Keratinocyte (primary cell): ENCODE measurements around the gene SMAD3. TPM values are rescaled to one million over a fixed set of nuclear protein-coding genes. Genes with fewer than 3 reads are reported as not detected.

Source experiments
- DNase-seq: peaks from one replicate; pipeline ENCODE4 v3.0.0-alpha.2; 2011; ENCODE audit warnings: low read depth, missing footprints, low spot score
- FAIRE-seq: peaks from 2 replicates; lab custom pipeline; 2011; peaks lifted over from hg19 to GRCh38; lab: Jason Lieb, UNC
- H2AFZ ChIP-seq: 2 replicates; pipeline ENCODE4 v1.6.0; 2012; ENCODE audit warnings: low read length, control low read depth, inconsistent platforms; ENCODE audit not compliant: control insufficient read depth
- H3K27ac ChIP-seq: 2 replicates; pipeline ENCODE4 v1.5.1; 2011; ENCODE audit warnings: low read length; ENCODE audit not compliant: control insufficient read depth, insufficient read depth
- H3K27me3 ChIP-seq: 3 replicates; pipeline ENCODE4 v1.6.0; 2011; ENCODE audit warnings: low read length; ENCODE audit not compliant: control insufficient read depth, insufficient read depth; ENCODE audit errors: extremely low read depth
- H3K36me3 ChIP-seq, 2 experiments: 2 replicates in 1 of 2; 3 replicates in 1 of 2; pipeline ENCODE4 v1.5.1; 2011; ENCODE audit warnings: low read length in 2 of 2, mild to moderate bottlenecking in 1 of 2; ENCODE audit not compliant: control insufficient read depth in 2 of 2, insufficient read depth in 2 of 2; ENCODE audit errors: extremely low read depth in 1 of 2
- H3K4me1 ChIP-seq: 3 replicates; pipeline ENCODE4 v1.5.1; 2011; ENCODE audit warnings: low read length; ENCODE audit not compliant: control insufficient read depth, insufficient read depth; ENCODE audit errors: extremely low read depth
- H3K4me2 ChIP-seq: 3 replicates; pipeline ENCODE4 v1.6.0; 2011; ENCODE audit warnings: low read depth, low read length; ENCODE audit not compliant: control insufficient read depth, insufficient read depth; ENCODE audit errors: extremely low read depth
- H3K4me3 ChIP-seq, 3 experiments: fragments of 200-600 bp in 1 of 3; sonication (generic) in 1 of 3; 2 replicates in 2 of 3; 3 replicates in 1 of 3; pipeline ENCODE4 v1.5.1; 2011 to 2016; ENCODE audit warnings: low read length in 3 of 3, mild to moderate bottlenecking in 3 of 3, control low read depth in 2 of 3, inconsistent platforms in 1 of 3, low read depth in 1 of 3, mixed read lengths in 1 of 3, mixed run types in 1 of 3, moderate library complexity in 1 of 3; ENCODE audit not compliant: control insufficient read depth in 2 of 3, insufficient read depth in 2 of 3; ENCODE audit errors: extremely low read depth in 1 of 3
- H3K79me2 ChIP-seq: 2 replicates; pipeline ENCODE4 v1.6.0; 2012; ENCODE audit warnings: low read length; ENCODE audit not compliant: control insufficient read depth, insufficient read depth
- H3K9ac ChIP-seq: 3 replicates; pipeline ENCODE4 v1.6.0; 2011; ENCODE audit warnings: low read length; ENCODE audit not compliant: control insufficient read depth, insufficient read depth; ENCODE audit errors: extremely low read depth
- H3K9me1 ChIP-seq: 3 replicates; pipeline ENCODE4 v1.6.0; 2011; ENCODE audit warnings: low read length; ENCODE audit not compliant: control insufficient read depth, insufficient read depth; ENCODE audit errors: extremely low read depth
- H3K9me3 ChIP-seq: 2 replicates; pipeline ENCODE4 v1.5.1; 2012; ENCODE audit warnings: low read depth, low read length; ENCODE audit not compliant: control insufficient read depth
- H4K20me1 ChIP-seq: 3 replicates; pipeline ENCODE4 v1.6.0; 2011; ENCODE audit warnings: low read length; ENCODE audit not compliant: control insufficient read depth, insufficient read depth; ENCODE audit errors: extremely low read depth
- CTCF ChIP-seq, 3 experiments: IDR thresholded peaks in 1 of 3; conservative IDR thresholded peaks in 1 of 3; optimal IDR thresholded peaks in 1 of 3; 2 replicates in 2 of 3; 3 replicates in 1 of 3; pipeline versions ENCODE3 to v1.5.1; 2011; ENCODE audit warnings: low read length in 3 of 3, mild to moderate bottlenecking in 3 of 3, moderate library complexity in 2 of 3, control low read depth in 1 of 3, inconsistent platforms in 1 of 3; ENCODE audit not compliant: insufficient read depth in 2 of 3; ENCODE audit errors: extremely low read depth in 1 of 3
- EZH2 ChIP-seq: IDR thresholded peaks from one replicate; pipeline ENCODE4 v1.6.1; 2012; ENCODE audit warnings: inconsistent platforms, mild to moderate bottlenecking, low read length, moderate library complexity
- dilution Hi-C: fragments of 300-500 bp; cut with MboI; formaldehyde crosslinking; loops from one replicate; pipeline ENCODE4 v1.7.0; 2020; ENCODE audit warnings: low sequenced_read_pairs; ENCODE audit not compliant: extremely low pct_ligation_motif_present
- polyA plus RNA-seq, 5 experiments: library from polyadenylated mRNA; depleted of rRNA in 3 of 5; stranded (reverse) in 3 of 5; stranded (forward) in 1 of 5; unstranded in 1 of 5; fragments of >200 nt; gene quantifications; 1 replicate in 1 of 5; 2 replicates in 3 of 5; 3 replicates in 1 of 5; pipeline versions ENCODE4 v1.2.1 to v1.2.3, GENCODE V29; 2011 to 2012; ENCODE audit warnings: missing spikeins in 2 of 5, low read depth in 1 of 5, low replicate concordance in 1 of 5

SMAD3 gene
- polyA plus RNA-seq, 1 donor (not counting 4 experiments of a cell fraction or from before 2014, with no cell fraction given): 33.7 TPM

- Histone ChIP-seq H3K9ac (no peak overlapping the region), H3K9me1 (peaks cover 3% of the 10 kb centered on the region), H2AFZ (no peak overlapping the region), H3K4me1 (peaks cover 81% of the 10 kb centered on the region), H3K4me2 (no peak overlapping the region), H3K79me2 (peaks cover 85% of the 10 kb centered on the region), H4K20me1 (no peaks in the 10 kb centered on the region), H3K27ac (peak overlapping the region; percentile 88), H3K27me3 (no peaks in the 10 kb centered on the region), H3K4me3 (no peak overlapping the region), H3K36me3 (peaks cover 11 to 23% of the 10 kb centered on the region in 2 experiments), H3K9me3 (no peaks in the 10 kb centered on the region)
- no peak for DNase-seq
- no peak for TF ChIP-seq EZH2
- TF ChIP-seq CTCF (optimal IDR thresholded peaks at IDR 0.05 in 1 of 3, IDR thresholded peaks at IDR 0.05 in 1 of 3, conservative IDR thresholded peaks at IDR 0.05 in 1 of 3; ENCODE audit: extremely low read depth in 1 of 3, insufficient read depth in 2 of 3, low read length in 3 of 3): no peak
- no peak for FAIRE-seq
- dilution Hi-C loops: no loop called here
Observed at GRCh38 chr15:67100124-67100791, 34.9 kb downstream of the SMAD3 start.

DNA sequence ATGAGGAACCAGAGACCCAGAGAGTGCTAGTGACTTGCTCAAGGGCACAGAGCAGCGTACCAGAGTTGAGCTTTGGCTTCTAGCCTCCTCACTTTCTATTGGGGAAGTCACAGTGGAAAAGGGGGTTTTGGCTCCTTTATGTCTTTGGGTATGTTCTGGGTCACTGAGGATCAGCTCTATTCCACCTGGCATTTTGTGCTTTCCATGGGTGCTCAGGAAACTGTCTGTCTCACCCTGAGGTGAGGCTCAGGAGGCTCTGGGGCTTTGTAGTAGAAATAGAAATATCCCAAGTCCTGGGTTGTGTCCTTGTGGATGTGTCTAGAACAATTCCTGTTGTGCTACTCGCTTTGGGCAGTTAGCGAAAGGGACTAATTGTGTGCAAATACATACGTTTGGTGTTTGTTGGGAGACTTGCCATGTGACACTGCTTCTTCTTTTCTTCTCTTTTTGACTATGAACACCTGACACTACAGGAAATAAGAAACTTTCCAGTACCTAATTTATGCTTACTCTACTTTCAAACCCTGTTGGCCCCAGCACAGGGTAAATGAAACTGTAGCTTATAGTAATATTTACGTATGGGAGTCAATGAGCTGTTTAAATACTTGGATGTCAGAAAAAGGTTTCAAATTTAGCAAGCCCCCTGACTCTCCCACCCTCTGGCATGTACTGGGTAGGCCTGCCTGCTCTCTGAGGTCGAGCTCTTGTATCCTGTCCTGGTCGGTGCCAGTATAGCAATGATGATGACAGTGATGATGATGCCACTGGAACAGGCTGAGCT is 35.6 kb downstream of the SMAD3 start:
- Histone ChIP-seq H3K4me1 (peaks cover 88% of the 10 kb centered on the region), H3K4me2 (peak overlapping the region; percentile 63)

More for the DNA sequence above, 35.6 kb downstream of the SMAD3 start:
- no peaks in the 10 kb centered on the region for H4K20me1 ChIP-seq
- no peaks in the 10 kb centered on the region for H3K9me3 ChIP-seq
- H3K9me1 ChIP-seq: peaks cover 3% of the 10 kb centered on the region
- dilution Hi-C loops: no loop called here
- FAIRE-seq (no peak), DNase-seq (no peak)
- TF ChIP-seq EZH2 (no peak), CTCF (optimal IDR thresholded peaks at IDR 0.05 in 1 of 3, IDR thresholded peaks at IDR 0.05 in 1 of 3, conservative IDR thresholded peaks at IDR 0.05 in 1 of 3; ENCODE audit: extremely low read depth in 1 of 3, insufficient read depth in 2 of 3, low read length in 3 of 3) (no peak)
- peaks cover 78% of the 10 kb centered on the region for H3K79me2 ChIP-seq
- H3K36me3 ChIP-seq: peaks cover 11 to 25% of the 10 kb centered on the region in 2 experiments
- H3K4me3 ChIP-seq: no peak overlapping the region
- no peak overlapping the region for H2AFZ ChIP-seq
- no peaks in the 10 kb centered on the region for H3K27me3 ChIP-seq
- no peak overlapping the region for H3K9ac ChIP-seq
- peak overlapping the region; percentile 88 for H3K27ac ChIP-seq
